Osteoblast (primary cell): Measurements from ENCODE around the gene DNAH8. TPM values are rescaled to one million over a fixed set of nuclear protein-coding genes. Genes with fewer than 3 reads are reported as not detected.

Experiments used
- DNase-seq: peaks from one replicate; pipeline ENCODE4 v3.0.0; 2011; ENCODE audit warnings: low spot score, mixed read lengths; ENCODE audit not compliant: insufficient read length; ENCODE audit errors: missing footprints
- H2AFZ ChIP-seq: 2 replicates; pipeline ENCODE4 v1.6.0; 2011; ENCODE audit warnings: mild to moderate bottlenecking, low read length
- H3K27ac ChIP-seq: 2 replicates; pipeline ENCODE4 v1.5.1; 2011; ENCODE audit warnings: mild to moderate bottlenecking, low read depth, low read length, moderate library complexity
- H3K27me3 ChIP-seq: 2 replicates; pipeline ENCODE4 v1.6.0; 2012; ENCODE audit warnings: mild to moderate bottlenecking, control low read depth, inconsistent platforms, low read length, moderate library complexity; ENCODE audit not compliant: insufficient read depth
- H3K36me3 ChIP-seq: 2 replicates; pipeline ENCODE4 v1.5.1; 2011; ENCODE audit warnings: mild to moderate bottlenecking, low read length, control low read depth, moderate library complexity; ENCODE audit not compliant: insufficient read depth
- H3K4me1 ChIP-seq: 2 replicates; pipeline ENCODE4 v1.5.1; 2011; ENCODE audit warnings: mild to moderate bottlenecking, low read length, control low read depth, moderate library complexity; ENCODE audit not compliant: insufficient read depth
- H3K4me2 ChIP-seq: 2 replicates; pipeline ENCODE4 v1.6.0; 2011; ENCODE audit warnings: mild to moderate bottlenecking, low read length; ENCODE audit not compliant: insufficient read depth
- H3K4me3 ChIP-seq: fragments of 200-600 bp; sonication (generic); 3 replicates; pipeline ENCODE4 v1.5.1; 2012; ENCODE audit warnings: mild to moderate bottlenecking, low read length, inconsistent platforms; ENCODE audit not compliant: insufficient read depth
- H3K79me2 ChIP-seq: 2 replicates; pipeline ENCODE4 v1.6.0; 2012; ENCODE audit warnings: mild to moderate bottlenecking, low read length, control low read depth, inconsistent platforms; ENCODE audit not compliant: insufficient read depth
- H3K9me3 ChIP-seq: 2 replicates; pipeline ENCODE4 v1.5.1; 2011; ENCODE audit warnings: low read depth, low read length, control low read depth
- H4K20me1 ChIP-seq: 2 replicates; pipeline ENCODE4 v1.6.0; 2012; ENCODE audit warnings: mild to moderate bottlenecking, low read length, control low read depth; ENCODE audit not compliant: insufficient read depth
- total RNA-seq: library from RNA; depleted of rRNA; stranded (reverse); fragments of >200 nt; gene quantifications from 2 replicates; pipeline ENCODE4 v1.2.3, GENCODE V29; 2012
- TF ChIP-seq, protein P1 (sequence below): IDR thresholded peaks from 2 replicates; pipeline ENCODE4 v1.5.1; 2011; ENCODE audit warnings: mild to moderate bottlenecking, low read depth, low read length, moderate library complexity; ENCODE audit errors: extremely low read depth

The DNAH8 gene
- total RNA-seq, 1 donor = 0.36 TPM

DNA sequence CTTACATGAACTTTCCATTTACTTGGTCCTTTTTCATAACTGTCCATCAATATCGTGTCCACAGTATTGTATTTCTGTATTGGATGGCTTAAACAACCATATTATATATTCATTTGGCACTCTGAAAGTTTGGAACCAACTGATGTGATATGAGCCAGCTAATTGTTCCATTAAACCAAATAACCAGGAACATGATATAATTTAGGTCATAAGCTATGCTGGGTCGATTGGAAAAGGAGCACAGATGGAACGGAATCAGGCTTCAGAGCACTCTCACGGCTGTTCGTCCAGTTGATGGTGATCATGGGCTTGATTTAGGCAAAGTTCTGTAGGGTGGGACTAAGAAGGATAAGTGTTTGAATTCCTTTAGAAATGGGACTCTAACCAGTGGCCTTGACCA lies 142.7 kb downstream of the DNAH8 start:
- TF ChIP-seq, protein P1, sequence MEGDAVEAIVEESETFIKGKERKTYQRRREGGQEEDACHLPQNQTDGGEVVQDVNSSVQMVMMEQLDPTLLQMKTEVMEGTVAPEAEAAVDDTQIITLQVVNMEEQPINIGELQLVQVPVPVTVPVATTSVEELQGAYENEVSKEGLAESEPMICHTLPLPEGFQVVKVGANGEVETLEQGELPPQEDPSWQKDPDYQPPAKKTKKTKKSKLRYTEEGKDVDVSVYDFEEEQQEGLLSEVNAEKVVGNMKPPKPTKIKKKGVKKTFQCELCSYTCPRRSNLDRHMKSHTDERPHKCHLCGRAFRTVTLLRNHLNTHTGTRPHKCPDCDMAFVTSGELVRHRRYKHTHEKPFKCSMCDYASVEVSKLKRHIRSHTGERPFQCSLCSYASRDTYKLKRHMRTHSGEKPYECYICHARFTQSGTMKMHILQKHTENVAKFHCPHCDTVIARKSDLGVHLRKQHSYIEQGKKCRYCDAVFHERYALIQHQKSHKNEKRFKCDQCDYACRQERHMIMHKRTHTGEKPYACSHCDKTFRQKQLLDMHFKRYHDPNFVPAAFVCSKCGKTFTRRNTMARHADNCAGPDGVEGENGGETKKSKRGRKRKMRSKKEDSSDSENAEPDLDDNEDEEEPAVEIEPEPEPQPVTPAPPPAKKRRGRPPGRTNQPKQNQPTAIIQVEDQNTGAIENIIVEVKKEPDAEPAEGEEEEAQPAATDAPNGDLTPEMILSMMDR = no peak
- Histone ChIP-seq H3K27ac (no peak overlapping the region), H2AFZ (no peak overlapping the region), H3K27me3 (no peaks in the 10 kb centered on the region), H4K20me1 (no peaks in the 10 kb centered on the region), H3K9me3 (no peaks in the 10 kb centered on the region), H3K4me3 (no peak overlapping the region), H3K4me1 (no peaks in the 10 kb centered on the region), H3K36me3 (no peaks in the 10 kb centered on the region), H3K79me2 (no peaks in the 10 kb centered on the region), H3K4me2 (no peak overlapping the region)
- DNase-seq = no peak

DNA sequence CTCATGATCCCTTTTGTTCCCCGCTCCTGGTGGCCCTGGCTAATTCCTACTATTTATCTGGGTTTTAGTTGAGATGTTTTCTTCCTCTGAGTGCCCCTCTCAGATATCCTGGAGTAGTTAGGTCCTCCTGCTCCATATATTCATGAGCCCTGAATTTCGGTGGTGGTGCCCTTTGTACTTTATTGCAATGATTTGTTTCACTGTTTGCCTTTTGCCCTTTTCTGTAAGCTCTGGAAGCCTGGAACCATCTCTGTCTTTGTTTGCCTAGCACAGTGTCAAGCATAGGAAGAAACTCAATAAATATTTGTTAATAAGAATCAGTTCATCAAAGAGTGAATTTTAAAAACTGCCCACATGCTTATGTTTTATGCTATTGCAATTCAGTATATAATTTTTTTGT lies 144.9 kb downstream of the DNAH8 start:
- Histone ChIP-seq H3K9me3 (no peaks in the 10 kb centered on the region), H3K4me3 (no peak overlapping the region), H3K4me2 (no peak overlapping the region), H3K79me2 (no peaks in the 10 kb centered on the region), H3K27ac (no peak overlapping the region), H3K4me1 (no peaks in the 10 kb centered on the region), H3K27me3 (no peaks in the 10 kb centered on the region), H2AFZ (no peak overlapping the region), H3K36me3 (no peaks in the 10 kb centered on the region), H4K20me1 (no peaks in the 10 kb centered on the region)
- TF ChIP-seq, protein P1 = no peak
- no peak for DNase-seq

DNA sequence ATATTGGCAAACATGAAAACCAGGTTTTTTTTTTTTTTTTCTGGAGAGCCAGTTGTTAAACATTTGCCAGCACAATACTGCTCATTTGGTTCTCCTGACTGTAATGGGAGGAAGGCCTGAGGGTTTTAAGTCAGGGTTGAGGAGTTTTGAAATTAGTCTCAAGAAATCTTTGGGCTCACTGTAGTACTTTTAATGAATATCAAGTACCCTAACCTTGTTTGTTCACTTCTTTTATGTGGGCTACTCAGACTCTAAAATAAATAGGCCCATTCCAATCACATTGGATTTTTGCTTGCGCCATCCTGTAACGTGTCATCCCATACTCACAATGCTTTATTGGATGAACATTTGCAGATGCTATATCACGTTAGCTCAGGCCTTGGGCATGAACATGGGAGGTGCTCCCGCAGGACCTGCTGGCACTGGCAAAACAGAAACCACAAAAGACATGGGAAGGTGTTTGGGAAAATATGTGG lies 146.9 kb downstream of the DNAH8 start:
- Histone ChIP-seq H3K27me3 (no peaks in the 10 kb centered on the region), H3K79me2 (no peaks in the 10 kb centered on the region), H3K4me2 (no peak overlapping the region), H3K36me3 (no peaks in the 10 kb centered on the region), H3K4me1 (no peaks in the 10 kb centered on the region), H3K27ac (no peak overlapping the region), H2AFZ (no peak overlapping the region), H3K4me3 (no peak overlapping the region), H4K20me1 (no peaks in the 10 kb centered on the region), H3K9me3 (no peaks in the 10 kb centered on the region)
- TF ChIP-seq, protein P1 = no peak
- DNase-seq = no peak

DNA sequence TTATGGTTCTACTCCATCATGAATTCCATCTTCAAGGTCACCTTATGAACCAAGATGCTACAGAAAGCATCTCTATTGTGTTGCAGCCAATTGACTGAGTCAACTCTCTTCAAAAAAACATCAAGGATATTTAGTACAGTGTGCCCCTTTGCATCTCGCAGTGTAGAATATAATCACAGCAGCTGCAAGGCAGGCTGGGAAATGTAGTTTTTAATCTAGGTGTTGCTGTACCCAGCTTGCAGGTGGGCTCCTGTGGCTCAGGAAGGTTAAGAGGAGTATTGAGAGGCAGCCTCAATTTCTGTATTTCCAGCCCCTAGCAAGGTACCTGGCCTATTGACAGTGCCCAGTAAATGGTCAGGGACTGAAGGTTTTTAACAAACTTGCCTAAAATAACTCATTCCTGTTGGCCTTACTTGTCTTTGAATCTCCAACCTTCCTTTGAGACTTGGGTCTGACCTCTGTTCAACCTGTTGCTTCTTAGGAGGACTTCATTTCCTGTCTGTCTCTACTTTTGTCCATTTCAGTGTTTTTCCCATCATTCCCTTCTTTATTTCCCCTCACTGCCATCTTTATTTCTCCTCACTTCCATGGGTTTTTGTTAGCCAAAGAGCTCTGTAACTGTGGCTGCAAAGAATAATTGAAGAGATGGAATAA lies 150.5 kb downstream of the DNAH8 start:
- H3K4me1 ChIP-seq = no peaks in the 10 kb centered on the region
- no peaks in the 10 kb centered on the region for H3K9me3 ChIP-seq
- TF ChIP-seq, protein P1 = no peak
- H2AFZ ChIP-seq = no peak overlapping the region
- no peaks in the 10 kb centered on the region for H3K27me3 ChIP-seq
- no peak for DNase-seq
- no peaks in the 10 kb centered on the region for H4K20me1 ChIP-seq
- no peak overlapping the region for H3K27ac ChIP-seq
- no peaks in the 10 kb centered on the region for H3K79me2 ChIP-seq
- H3K4me3 ChIP-seq = no peak overlapping the region
- H3K4me2 ChIP-seq = no peak overlapping the region
- H3K36me3 ChIP-seq = no peaks in the 10 kb centered on the region
